H1 (cell line): Measurements from ENCODE around the gene SMIM24. TPM values are rescaled to one million over a fixed set of nuclear protein-coding genes. Genes with fewer than 3 reads are reported as not detected.

ENCODE experiments used
- CTCF ChIA-PET: fragments of 300-600 bp; sonication (Branson Sonifier 250); formaldehyde crosslinking; loops from one replicate; lab custom pipeline; 2021; ENCODE audit not compliant: partially characterized antibody; lab: Charles Lee
- POLR2A ChIA-PET: fragments of 300-600 bp; sonication (Branson Sonifier 250); formaldehyde crosslinking; loops from one replicate; lab custom pipeline; 2021; ENCODE audit warnings: inconsistent platforms; ENCODE audit not compliant: partially characterized antibody; lab: Charles Lee
- DNase-seq, 2 experiments: peaks; one replicate each; pipeline versions ENCODE4 v3.0.0 to v3.0.0-alpha.2; 2010 to 2022; ENCODE audit warnings: low spot score in 2 of 2, low read depth in 1 of 2, mixed read lengths in 1 of 2
- FAIRE-seq: peaks from 2 replicates; lab custom pipeline; 2011; peaks lifted over from hg19 to GRCh38; lab: Jason Lieb, UNC
- H2AFZ ChIP-seq: 2 replicates; pipeline ENCODE4 v1.8.1; 2012; ENCODE audit warnings: low read length, inconsistent platforms
- H2AK5ac ChIP-seq: 2 replicates; pipeline ENCODE4 v1.6.1; 2013; ENCODE audit warnings: low read depth, low read length
- H2BK120ac ChIP-seq: replicated peaks from 2 replicates; pipeline ENCODE3; 2013; ENCODE audit warnings: low read depth, low read length, inconsistent platforms
- H2BK12ac ChIP-seq: 2 replicates; pipeline ENCODE4 v1.6.1; 2013; ENCODE audit warnings: low read depth, low read length
- H2BK15ac ChIP-seq: 2 replicates; pipeline ENCODE4 v1.6.1; 2013; ENCODE audit warnings: low read length
- H2BK20ac ChIP-seq: 2 replicates; pipeline ENCODE4 v1.6.1; 2013; ENCODE audit warnings: low read length
- H2BK5ac ChIP-seq: 2 replicates; pipeline ENCODE4 v1.6.1; 2013; ENCODE audit warnings: low read depth, low read length
- H3K14ac ChIP-seq: 2 replicates; pipeline ENCODE4 v1.6.1; 2013; ENCODE audit warnings: inconsistent platforms; ENCODE audit not compliant: insufficient read length
- H3K18ac ChIP-seq: 2 replicates; pipeline ENCODE4 v1.6.1; 2013; ENCODE audit warnings: low read length; ENCODE audit errors: extremely low read depth
- H3K23ac ChIP-seq: 2 replicates; pipeline ENCODE4 v1.6.1; 2013; ENCODE audit warnings: inconsistent platforms; ENCODE audit not compliant: insufficient read length
- H3K23me2 ChIP-seq: 2 replicates; pipeline ENCODE4 v1.6.1; 2013; ENCODE audit warnings: low read depth, low read length
- H3K27ac ChIP-seq: 2 replicates; pipeline ENCODE4 v1.6.1; 2011; ENCODE audit warnings: low read depth, low read length, inconsistent platforms
- H3K27me3 ChIP-seq, 4 experiments: replicated peaks in 1 of 4; 1 replicate in 1 of 4; 2 replicates in 3 of 4; pipeline versions ENCODE4 v1.6.1 to v1.8.1; 2011 to 2013; ENCODE audit warnings: low read length in 3 of 4, mild to moderate bottlenecking in 3 of 4, inconsistent platforms in 2 of 4, mixed read lengths in 2 of 4, moderate library complexity in 1 of 4; ENCODE audit not compliant: control insufficient read depth in 3 of 4, insufficient read depth in 3 of 4; ENCODE audit errors: extremely low read depth in 1 of 4
- H3K36me3 ChIP-seq, 4 experiments: 2 replicates each; pipeline versions ENCODE4 v1.6.1 to v1.8.1; 2011 to 2013; ENCODE audit warnings: mild to moderate bottlenecking in 4 of 4, low read length in 3 of 4, moderate library complexity in 2 of 4, control low read depth in 1 of 4, inconsistent platforms in 1 of 4; ENCODE audit not compliant: insufficient read depth in 4 of 4, control insufficient read depth in 2 of 4
- H3K4ac ChIP-seq: replicated peaks from 2 replicates; pipeline ENCODE3; 2013; ENCODE audit warnings: low read length, low read depth, mixed read lengths, inconsistent platforms; ENCODE audit not compliant: insufficient read length
- H3K4me1 ChIP-seq, 4 experiments: replicated peaks in 1 of 4; 1 replicate in 1 of 4; 2 replicates in 3 of 4; pipeline versions ENCODE4 v1.6.1 to v1.8.1; 2011 to 2013; ENCODE audit warnings: low read length in 3 of 4, inconsistent platforms in 2 of 4, mixed read lengths in 1 of 4; ENCODE audit not compliant: insufficient read depth in 4 of 4, control insufficient read depth in 3 of 4
- H3K4me2 ChIP-seq, 2 experiments: 2 replicates each; pipeline versions ENCODE4 v1.6.1 to v1.8.1; 2011 to 2013; ENCODE audit warnings: low read depth in 2 of 2, low read length in 2 of 2, control low read depth in 1 of 2, inconsistent platforms in 1 of 2, mild to moderate bottlenecking in 1 of 2; ENCODE audit not compliant: insufficient read depth in 1 of 2
- H3K4me3 ChIP-seq, 4 experiments: fragments of 200-600, 300-600 bp in 1 of 4; sonication (generic), shearing (Covaris generic), sonication (Bioruptor Twin) in 1 of 4; 2 replicates each; pipeline versions ENCODE4 v1.5.1 to v1.8.1; 2011 to 2016; ENCODE audit warnings: low read length in 4 of 4, low read depth in 3 of 4, control low read depth in 2 of 4, inconsistent platforms in 2 of 4, mild to moderate bottlenecking in 2 of 4, mixed read lengths in 1 of 4, moderate library complexity in 1 of 4; ENCODE audit not compliant: insufficient read depth in 2 of 4; ENCODE audit errors: extremely low read depth in 1 of 4
- H3K56ac ChIP-seq: replicated peaks from 2 replicates; pipeline ENCODE3; 2013; ENCODE audit warnings: low read depth, mild to moderate bottlenecking, mixed read lengths, low read length, inconsistent platforms; ENCODE audit not compliant: insufficient read length
- H3K79me1 ChIP-seq: 2 replicates; pipeline ENCODE4 v1.6.1; 2013; ENCODE audit warnings: low read depth, low read length, control low read depth
- H3K79me2 ChIP-seq, 2 experiments: 2 replicates each; pipeline versions ENCODE4 v1.6.1 to v1.8.1; 2012 to 2013; ENCODE audit warnings: low read length in 2 of 2, mild to moderate bottlenecking in 2 of 2, inconsistent platforms in 1 of 2; ENCODE audit not compliant: insufficient read depth in 2 of 2, control insufficient read depth in 1 of 2
- H3K9ac ChIP-seq, 4 experiments: replicated peaks in 1 of 4; 1 replicate in 1 of 4; 2 replicates in 3 of 4; pipeline versions ENCODE4 v1.6.1 to v1.8.1; 2011 to 2013; ENCODE audit warnings: low read depth in 3 of 4, low read length in 3 of 4, control low read depth in 2 of 4, mild to moderate bottlenecking in 2 of 4, moderate library complexity in 2 of 4, inconsistent platforms in 1 of 4; ENCODE audit errors: extremely low read depth in 1 of 4
- H3K9me3 ChIP-seq, 2 experiments: 2 replicates each; pipeline versions ENCODE4 v1.6.1 to v1.8.1; 2012 to 2013; ENCODE audit warnings: mild to moderate bottlenecking in 2 of 2, moderate library complexity in 2 of 2, control low read depth in 1 of 2, inconsistent platforms in 1 of 2, low read depth in 1 of 2, low read length in 1 of 2, mixed read lengths in 1 of 2; ENCODE audit not compliant: insufficient read depth in 2 of 2
- H4K20me1 ChIP-seq, 2 experiments: replicated peaks in 1 of 2; 2 replicates each; pipeline versions ENCODE3 to v1.8.1; 2011 to 2013; ENCODE audit warnings: inconsistent platforms in 2 of 2, low read length in 2 of 2, mild to moderate bottlenecking in 1 of 2; ENCODE audit not compliant: insufficient read depth in 2 of 2, control insufficient read depth in 1 of 2
- H4K5ac ChIP-seq: 2 replicates; pipeline ENCODE4 v1.6.1; 2013; ENCODE audit warnings: low read length, low read depth, mixed read lengths, inconsistent platforms; ENCODE audit not compliant: insufficient read length
- H4K8ac ChIP-seq: 2 replicates; pipeline ENCODE4 v1.8.0; 2013; ENCODE audit warnings: mild to moderate bottlenecking, moderate library complexity, low read length, inconsistent platforms; ENCODE audit not compliant: insufficient read depth; ENCODE audit errors: extremely low read depth
- H4K91ac ChIP-seq: replicated peaks from 2 replicates; pipeline ENCODE3; 2013; ENCODE audit warnings: low read length, mixed read lengths, inconsistent platforms; ENCODE audit not compliant: insufficient read length
- BACH1 ChIP-seq: IDR thresholded peaks from 2 replicates; pipeline ENCODE4 v1.6.1; 2012; ENCODE audit warnings: low read length, improper control_type of control experiment
- CBX5 ChIP-seq: fragments of 300-800, 300-1000 bp; sonication (generic); IDR thresholded peaks from 2 replicates; pipeline ENCODE4 v1.7.1; 2016; ENCODE audit warnings: antibody characterized with exemption, low read length, low read depth
- NRF1 ChIP-seq: IDR thresholded peaks from 2 replicates; pipeline ENCODE4 v1.6.1; 2011; ENCODE audit warnings: mild to moderate bottlenecking, low read depth, low read length, improper control_type of control experiment
- RAD21 ChIP-seq, 2 experiments: IDR thresholded peaks in 1 of 2; conservative IDR thresholded peaks in 1 of 2; 2 replicates each; pipeline ENCODE4 v1.6.1; 2011; ENCODE audit warnings: low read depth in 2 of 2, low read length in 2 of 2, improper control_type of control experiment in 1 of 2, inconsistent platforms in 1 of 2, mild to moderate bottlenecking in 1 of 2, moderate library complexity in 1 of 2
- TCF12 ChIP-seq: IDR thresholded peaks from 2 replicates; pipeline ENCODE4 v1.6.1; 2011; ENCODE audit warnings: low read depth, mild to moderate bottlenecking, low read length
- WGBS, 2 experiments: shearing (Covaris generic) in 1 of 2; methylation state at CpG; one replicate each; pipeline versions ENCODE4 v1.1.6 to v1.1.7; 2013 to 2015; ENCODE audit warnings: low lambda C conversion rate in 2 of 2, mixed read lengths in 2 of 2, inconsistent platforms in 1 of 2, low coverage in 1 of 2, missing lambda C conversion rate in 1 of 2; ENCODE audit not compliant: insufficient replicate concordance in 2 of 2, insufficient coverage in 1 of 2, insufficient read length in 1 of 2; ENCODE audit errors: extremely low coverage in 1 of 2, missing lambda C conversion rate in 1 of 2; 5-methylcytosine and 5-hydroxymethylcytosine counted together
- polyA plus RNA-seq, 7 experiments: library from polyadenylated mRNA; depleted of rRNA in 3 of 7; stranded (reverse) in 5 of 7; unstranded in 2 of 7; fragments of >200 nt in 5 of 7; fragments of 200-250 nt in 2 of 7; gene quantifications; 1 replicate in 5 of 7; 2 replicates in 1 of 7; 4 replicates in 1 of 7; pipeline versions ENCODE4 v1.2.1 to v1.2.3, GENCODE V29; 2011 to 2013; ENCODE audit warnings: missing spikeins in 2 of 7, mixed read lengths in 2 of 7
- total RNA-seq: library from RNA; stranded (reverse); fragmentation: NEBNext Ultra II Directional; extraction: Animal tissue kit (Norgen Biotek cat#: 25700); gene quantifications from 2 replicates; pipeline ENCODE4 v1.2.1, GENCODE V29; 2021
- TF ChIP-seq, protein P1 (sequence below), 3 experiments: IDR thresholded peaks; 1 replicate in 2 of 3; 2 replicates in 1 of 3; pipeline versions ENCODE4 v1.5.1 to v1.6.1; 2011; ENCODE audit warnings: low read length in 3 of 3, mild to moderate bottlenecking in 3 of 3, inconsistent platforms in 2 of 3, low read depth in 1 of 3, moderate library complexity in 1 of 3; ENCODE audit not compliant: insufficient read depth in 1 of 3; ENCODE audit errors: control extremely low read depth in 1 of 3

The SMIM24 gene
- total and polyA plus RNA-seq, 2 of the 8 experiments (the other 6 are each of a cell fraction or from before 2014, with no cell fraction given), result 3.8 to 4.5 TPM

GRCh38 chr19:3508771-3509535, 28.6 kb upstream of the SMIM24 start:
- Histone ChIP-seq H3K27me3 (no peaks in the 10 kb centered on the region), H3K27ac (no peak overlapping the region), H3K9me3 (no peaks in the 10 kb centered on the region), H2BK20ac (no peak overlapping the region), H2BK15ac (no peak overlapping the region), H4K91ac (no peak overlapping the region), H3K56ac (no peak overlapping the region), H3K4ac (no peak overlapping the region), H3K79me1 (peaks cover 35% of the 10 kb centered on the region), H4K5ac (no peak overlapping the region), H3K23ac (no peak overlapping the region), H4K20me1 (peaks cover 19 to 38% of the 10 kb centered on the region in 2 experiments), H4K8ac (no peak overlapping the region), H2BK120ac (no peak overlapping the region), H2BK5ac (0 out of 2 replicates have a peak overlapping the region, but pooled peaks have one; percentile 24), H3K14ac (no peak overlapping the region), H3K4me2 (no peak overlapping the region; a peak in 1 of 4 replicates), H3K23me2 (peaks cover 18% of the 10 kb centered on the region), H2AFZ (no peak overlapping the region), H3K36me3 (no peaks in the 10 kb centered on the region; a peak in 2 of 8 replicates), H3K9ac (peak overlapping the region in 1 of 4 experiments; percentile 9; a peak in 1 of 7 replicates), H2AK5ac (no peak overlapping the region), H3K4me3 (no peak overlapping the region), H3K79me2 (peaks cover 0 to 54% of the 10 kb centered on the region in 2 experiments; a peak in 2 of 4 replicates), H2BK12ac (no peak overlapping the region), H3K4me1 (peaks cover 0 to 9% (median 7%) of the 10 kb centered on the region in 4 experiments; a peak in 3 of 7 replicates), H3K18ac (no peak overlapping the region)
- 90% methylated on average over 23 of the region's 23 CpGs; no CpG with 5 or more reads in 1 of the 2 experiments for WGBS, 2 experiments
- TF ChIP-seq TCF12 (no peak), BACH1 (no peak), NRF1 (no peak), CBX5 (no peak), RAD21 (IDR thresholded peaks at IDR 0.05 in 1 of 2, conservative IDR thresholded peaks at IDR 0.05 in 1 of 2; ENCODE audit: low read depth in 2 of 2, low read length in 2 of 2) (no peak)
- TF ChIP-seq, protein P1, sequence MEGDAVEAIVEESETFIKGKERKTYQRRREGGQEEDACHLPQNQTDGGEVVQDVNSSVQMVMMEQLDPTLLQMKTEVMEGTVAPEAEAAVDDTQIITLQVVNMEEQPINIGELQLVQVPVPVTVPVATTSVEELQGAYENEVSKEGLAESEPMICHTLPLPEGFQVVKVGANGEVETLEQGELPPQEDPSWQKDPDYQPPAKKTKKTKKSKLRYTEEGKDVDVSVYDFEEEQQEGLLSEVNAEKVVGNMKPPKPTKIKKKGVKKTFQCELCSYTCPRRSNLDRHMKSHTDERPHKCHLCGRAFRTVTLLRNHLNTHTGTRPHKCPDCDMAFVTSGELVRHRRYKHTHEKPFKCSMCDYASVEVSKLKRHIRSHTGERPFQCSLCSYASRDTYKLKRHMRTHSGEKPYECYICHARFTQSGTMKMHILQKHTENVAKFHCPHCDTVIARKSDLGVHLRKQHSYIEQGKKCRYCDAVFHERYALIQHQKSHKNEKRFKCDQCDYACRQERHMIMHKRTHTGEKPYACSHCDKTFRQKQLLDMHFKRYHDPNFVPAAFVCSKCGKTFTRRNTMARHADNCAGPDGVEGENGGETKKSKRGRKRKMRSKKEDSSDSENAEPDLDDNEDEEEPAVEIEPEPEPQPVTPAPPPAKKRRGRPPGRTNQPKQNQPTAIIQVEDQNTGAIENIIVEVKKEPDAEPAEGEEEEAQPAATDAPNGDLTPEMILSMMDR (IDR thresholded peaks at IDR 0.05; ENCODE audit: control extremely low read depth in 1 of 3, insufficient read depth in 1 of 3, low read depth in 1 of 3, low read length in 3 of 3), result no peak
- ChIA-PET POLR2A (interaction anchor here (1.1 kb wide), 1 partner anchor 16 kb away, joined by 4 read pairs; no protein-coding TSS in a partner anchor), CTCF (interaction anchor here (1.0 kb wide), 1 partner anchor 28 kb away, joined by 3 read pairs; no protein-coding TSS in a partner anchor)
- FAIRE-seq (no peak), DNase-seq (no peak)
